ENCODE results near the gene ANKRD55. TPM values are rescaled to one million over a fixed set of nuclear protein-coding genes. Genes with fewer than 3 reads are reported as not detected.
"Not testable (repeated sequence)": the region's sequence is repeated elsewhere in the genome, so short reads cannot be mapped to it uniquely, and the experiment has no call there.

ANKRD55 gene
- total RNA-seq, 1 experiment from 2014 or later: not detected

DNA sequence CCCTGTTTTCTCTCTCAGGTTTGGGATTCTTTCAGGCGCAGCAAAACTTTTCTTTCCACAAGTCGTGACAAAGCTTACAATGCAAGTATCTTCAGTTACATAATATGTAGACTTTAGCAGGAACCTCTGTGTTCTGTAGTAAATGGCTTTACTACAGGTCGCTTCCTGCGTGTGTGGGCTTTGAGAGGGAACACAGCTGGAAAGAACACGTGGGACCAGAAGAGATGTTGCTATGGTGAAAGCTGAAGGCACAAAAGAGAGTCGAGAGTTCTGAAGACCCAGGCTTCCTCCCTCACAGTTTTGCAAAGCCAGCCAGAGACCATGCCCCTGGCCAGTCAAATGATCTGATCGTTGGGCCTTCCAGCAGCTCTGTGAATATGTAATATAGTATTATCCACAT, 4.0 kb downstream of the ANKRD55 start:
- Histone ChIP-seq H3K27me3 (ENCODE audit: low read length) (no peaks in the 10 kb centered on the region), H3K9me2 (replicated peaks; ENCODE audit: insufficient read depth, low read length) (no peaks in the 10 kb centered on the region), H3K9me3 (ENCODE audit: low read length) (no peaks in the 10 kb centered on the region), H3K36me3 (ENCODE audit: insufficient read depth, low read length) (no peaks in the 10 kb centered on the region), H3K4me1 (ENCODE audit: low read length) (no peaks in the 10 kb centered on the region), H3K4me3 (ENCODE audit: low read length) (no peak overlapping the region), H2AFZ (ENCODE audit: low read length) (no peak overlapping the region), H3K4me2 (ENCODE audit: low read depth, low read length, poor library complexity, severe bottlenecking) (no peak overlapping the region), H3K27ac (ENCODE audit: low read length) (no peak overlapping the region), H3K79me2 (ENCODE audit: low read length) (no peaks in the 10 kb centered on the region), H3K9ac (ENCODE audit: low read length) (no peak overlapping the region), H4K20me1 (ENCODE audit: insufficient read depth, low read depth, low read length) (no peaks in the 10 kb centered on the region)
- no peak for DNase-seq

DNA sequence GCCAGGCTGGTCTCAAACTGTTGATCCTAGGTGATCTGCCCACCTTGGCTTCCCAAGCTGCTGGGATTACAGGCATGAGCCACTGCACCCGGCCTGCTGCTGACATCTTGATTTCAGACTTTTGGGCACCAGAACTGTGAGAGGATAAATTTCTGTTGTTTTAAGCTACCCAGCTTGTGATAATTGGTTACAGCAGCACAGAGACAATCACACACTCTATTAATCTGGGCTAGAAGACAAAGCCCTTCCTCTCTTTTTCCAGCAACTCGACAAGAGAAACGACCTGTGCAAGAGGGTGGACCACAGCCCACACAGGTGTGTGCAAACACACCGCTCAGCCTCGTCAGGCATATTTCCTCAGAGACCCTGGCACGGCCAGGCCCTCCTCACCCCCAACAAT, 4.5 kb downstream of the ANKRD55 start:
- Histone ChIP-seq H3K27ac (ENCODE audit: low read length) (no peak overlapping the region), H3K4me2 (ENCODE audit: low read depth, low read length, poor library complexity, severe bottlenecking) (no peak overlapping the region), H3K9me2 (replicated peaks; ENCODE audit: insufficient read depth, low read length) (no peaks in the 10 kb centered on the region), H3K36me3 (ENCODE audit: insufficient read depth, low read length) (no peaks in the 10 kb centered on the region), H3K4me1 (ENCODE audit: low read length) (no peaks in the 10 kb centered on the region), H3K79me2 (ENCODE audit: low read length) (no peaks in the 10 kb centered on the region), H3K27me3 (ENCODE audit: low read length) (no peaks in the 10 kb centered on the region), H3K9me3 (ENCODE audit: low read length) (no peaks in the 10 kb centered on the region), H2AFZ (ENCODE audit: low read length) (no peak overlapping the region), H3K9ac (ENCODE audit: low read length) (no peak overlapping the region), H4K20me1 (ENCODE audit: insufficient read depth, low read depth, low read length) (no peaks in the 10 kb centered on the region), H3K4me3 (ENCODE audit: low read length) (no peak overlapping the region)
- DNase-seq: no peak

DNA sequence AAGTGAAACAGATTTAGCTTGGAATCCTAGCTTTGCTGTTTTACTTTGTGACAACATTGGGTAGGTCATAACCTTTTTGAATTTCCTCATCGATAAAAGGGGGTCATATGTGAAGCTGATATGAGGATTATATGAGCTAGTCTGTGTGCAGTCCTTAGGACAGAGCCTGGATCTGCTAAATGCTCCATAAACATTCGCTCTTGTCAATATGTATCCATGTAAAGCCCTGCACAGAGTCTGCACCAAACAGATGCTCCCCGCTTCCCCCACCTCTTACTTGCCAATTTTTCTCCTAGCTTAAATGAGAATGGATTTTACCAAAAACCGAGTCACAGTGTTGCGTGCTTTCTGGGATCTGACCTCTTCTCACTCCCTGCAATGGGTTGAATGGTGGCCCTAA, 5.4 kb downstream of the ANKRD55 start:
- H4K20me1 ChIP-seq (ENCODE audit: insufficient read depth, low read depth, low read length): no peaks in the 10 kb centered on the region
- H3K36me3 ChIP-seq (ENCODE audit: insufficient read depth, low read length): no peaks in the 10 kb centered on the region
- no peaks in the 10 kb centered on the region for H3K79me2 ChIP-seq (ENCODE audit: low read length)
- no peaks in the 10 kb centered on the region for H3K27me3 ChIP-seq (ENCODE audit: low read length)
- no peak overlapping the region for H2AFZ ChIP-seq (ENCODE audit: low read length)
- no peak overlapping the region for H3K9ac ChIP-seq (ENCODE audit: low read length)
- H3K4me3 ChIP-seq (ENCODE audit: low read length): no peak overlapping the region
- no peak for DNase-seq
- H3K9me2 ChIP-seq (replicated peaks; ENCODE audit: insufficient read depth, low read length): no peaks in the 10 kb centered on the region
- H3K4me2 ChIP-seq (ENCODE audit: low read depth, low read length, poor library complexity, severe bottlenecking): no peak overlapping the region
- H3K4me1 ChIP-seq (ENCODE audit: low read length): no peaks in the 10 kb centered on the region
- H3K9me3 ChIP-seq (ENCODE audit: low read length): no peaks in the 10 kb centered on the region
- H3K27ac ChIP-seq (ENCODE audit: low read length): no peak overlapping the region

DNA sequence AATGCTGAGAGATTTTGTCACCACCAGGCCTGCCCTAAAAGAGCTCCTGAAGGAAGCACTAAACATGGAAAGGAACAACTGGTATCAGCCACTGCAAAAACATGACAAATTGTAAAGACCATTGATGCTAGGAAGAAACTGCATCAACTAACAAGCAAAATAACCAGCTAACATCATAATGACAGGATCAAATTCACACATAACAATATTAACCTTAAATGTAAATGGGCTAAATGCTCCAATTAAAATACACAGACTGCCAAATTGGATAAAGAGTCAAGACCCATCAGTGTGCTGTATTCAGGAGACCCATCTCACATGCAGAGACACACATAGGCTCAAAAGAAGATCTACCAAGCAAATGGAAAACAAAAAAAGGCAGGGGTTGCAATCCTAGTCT, 9.8 kb downstream of the ANKRD55 start:
- not testable (repeated sequence) for H3K36me3 ChIP-seq (ENCODE audit: insufficient read depth, low read length); H3K9me3 ChIP-seq (ENCODE audit: low read length); H3K4me1 ChIP-seq (ENCODE audit: low read length); DNase-seq; H2AFZ ChIP-seq (ENCODE audit: low read length); H3K9ac ChIP-seq (ENCODE audit: low read length); H4K20me1 ChIP-seq (ENCODE audit: insufficient read depth, low read depth, low read length); H3K79me2 ChIP-seq (ENCODE audit: low read length); H3K9me2 ChIP-seq (replicated peaks; ENCODE audit: insufficient read depth, low read length); H3K27ac ChIP-seq (ENCODE audit: low read length); H3K4me3 ChIP-seq (ENCODE audit: low read length); H3K27me3 ChIP-seq (ENCODE audit: low read length); H3K4me2 ChIP-seq (ENCODE audit: low read depth, low read length, poor library complexity, severe bottlenecking)

DNA sequence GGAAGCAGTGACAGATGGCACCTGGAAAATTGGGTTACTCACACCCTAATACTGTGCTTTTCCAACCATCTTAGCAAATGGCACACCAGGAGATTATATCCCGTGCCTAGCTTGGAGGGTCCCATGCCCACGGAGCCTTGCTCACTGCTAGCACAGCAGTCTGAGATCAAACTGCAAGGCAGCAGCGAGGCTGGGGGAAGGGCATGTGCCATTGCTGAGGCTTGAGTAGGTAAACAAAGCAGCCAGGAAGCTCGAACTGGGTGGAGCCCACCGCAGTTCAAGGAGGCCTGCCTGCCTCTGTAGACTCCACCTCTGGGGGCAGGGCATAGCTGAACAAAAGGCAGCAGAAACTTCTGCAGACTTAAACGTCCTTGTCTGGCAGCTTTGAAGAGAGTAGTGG, 11.5 kb downstream of the ANKRD55 start:
- not testable (repeated sequence) for H3K9ac ChIP-seq (ENCODE audit: low read length); H3K27ac ChIP-seq (ENCODE audit: low read length); H3K4me1 ChIP-seq (ENCODE audit: low read length); H3K4me3 ChIP-seq (ENCODE audit: low read length); H3K27me3 ChIP-seq (ENCODE audit: low read length); H3K4me2 ChIP-seq (ENCODE audit: low read depth, low read length, poor library complexity, severe bottlenecking); H3K36me3 ChIP-seq (ENCODE audit: insufficient read depth, low read length); H4K20me1 ChIP-seq (ENCODE audit: insufficient read depth, low read depth, low read length); H3K9me2 ChIP-seq (replicated peaks; ENCODE audit: insufficient read depth, low read length); DNase-seq; H3K79me2 ChIP-seq (ENCODE audit: low read length); H3K9me3 ChIP-seq (ENCODE audit: low read length); H2AFZ ChIP-seq (ENCODE audit: low read length)

DNA sequence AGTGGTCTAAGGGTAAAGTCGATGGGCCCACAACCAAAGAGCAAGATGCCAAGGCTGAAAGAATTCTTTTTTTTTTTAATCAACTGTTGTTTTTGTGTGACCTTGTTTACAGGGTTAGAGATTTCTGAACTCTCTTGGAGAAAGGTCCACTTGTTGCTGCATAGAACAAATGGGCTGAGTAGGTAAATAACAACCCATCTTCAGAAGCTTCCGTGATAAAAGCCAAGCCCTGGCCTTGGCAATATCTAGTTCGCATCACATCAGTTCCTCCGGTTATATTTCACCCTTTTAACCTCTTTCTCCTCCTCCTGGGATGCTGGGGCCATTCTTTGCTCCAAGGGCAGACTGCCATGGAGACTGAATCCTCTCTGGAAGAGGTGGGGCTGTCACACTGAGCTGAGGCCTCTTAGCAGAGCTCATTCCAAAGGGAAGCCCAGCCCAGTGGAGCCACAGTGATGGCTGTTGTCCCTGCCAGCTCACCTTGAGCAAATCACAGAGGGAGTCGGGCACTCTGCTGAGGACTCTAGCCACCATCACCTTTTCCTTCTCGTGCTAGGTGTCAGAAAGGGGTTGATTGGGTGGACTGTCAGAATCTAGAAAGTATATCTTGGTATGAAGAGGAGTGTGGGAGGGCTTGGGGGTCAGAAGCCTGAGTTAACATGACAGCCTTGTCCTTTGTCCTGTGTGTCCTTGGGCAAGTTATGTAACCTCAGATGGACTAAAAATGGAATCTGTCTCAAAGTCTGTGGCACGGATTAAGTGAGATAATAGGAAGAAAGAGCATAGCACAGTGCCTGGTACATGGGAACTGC, 17.9 kb downstream of the ANKRD55 start:
- no peak for DNase-seq
- Histone ChIP-seq H3K4me3 (ENCODE audit: low read length) (no peak overlapping the region), H3K27me3 (ENCODE audit: low read length) (peaks cover 5% of the 10 kb centered on the region; the same call in 1 of the 2 replicates), H3K79me2 (ENCODE audit: low read length) (no peaks in the 10 kb centered on the region), H2AFZ (ENCODE audit: low read length) (no peak overlapping the region), H3K36me3 (ENCODE audit: insufficient read depth, low read length) (no peaks in the 10 kb centered on the region), H3K9ac (ENCODE audit: low read length) (no peak overlapping the region), H3K9me3 (ENCODE audit: low read length) (no peaks in the 10 kb centered on the region), H3K9me2 (replicated peaks; ENCODE audit: insufficient read depth, low read length) (no peaks in the 10 kb centered on the region), H3K4me1 (ENCODE audit: low read length) (no peaks in the 10 kb centered on the region), H3K27ac (ENCODE audit: low read length) (no peak overlapping the region), H3K4me2 (ENCODE audit: low read depth, low read length, poor library complexity, severe bottlenecking) (no peak overlapping the region), H4K20me1 (ENCODE audit: insufficient read depth, low read depth, low read length) (no peaks in the 10 kb centered on the region)

DNA sequence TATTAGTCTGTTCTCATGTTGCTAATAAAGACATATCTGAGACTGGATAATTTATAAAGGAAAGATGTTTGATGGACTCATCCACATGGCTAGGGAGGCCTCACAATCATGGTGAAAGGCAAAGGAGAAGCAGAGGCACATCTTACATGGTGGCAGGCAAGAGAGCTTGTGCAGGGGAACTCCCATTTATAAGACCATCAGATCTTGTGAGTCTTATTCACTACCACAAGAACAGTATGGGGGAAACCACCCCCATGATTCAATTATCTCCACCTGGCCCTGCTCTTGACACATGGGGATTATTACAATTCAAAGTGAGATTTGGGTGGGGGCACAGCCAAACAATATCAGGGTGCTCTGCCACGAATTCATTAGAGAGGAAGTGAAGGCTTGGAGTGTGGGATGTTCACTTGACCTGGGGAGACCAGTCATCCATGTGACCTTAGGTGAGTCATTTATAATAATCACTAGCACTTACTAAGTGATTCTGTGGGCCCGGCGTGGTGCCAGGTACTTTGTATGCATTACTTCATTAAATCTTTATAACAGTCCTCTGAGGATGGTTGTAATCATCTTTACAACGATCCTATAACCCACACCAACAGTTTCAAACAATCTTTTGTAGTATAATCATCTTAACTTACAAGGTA, 19.1 kb downstream of the ANKRD55 start:
- DNase-seq; H3K9me3 ChIP-seq (ENCODE audit: low read length); H2AFZ ChIP-seq (ENCODE audit: low read length): not testable (repeated sequence)

DNA sequence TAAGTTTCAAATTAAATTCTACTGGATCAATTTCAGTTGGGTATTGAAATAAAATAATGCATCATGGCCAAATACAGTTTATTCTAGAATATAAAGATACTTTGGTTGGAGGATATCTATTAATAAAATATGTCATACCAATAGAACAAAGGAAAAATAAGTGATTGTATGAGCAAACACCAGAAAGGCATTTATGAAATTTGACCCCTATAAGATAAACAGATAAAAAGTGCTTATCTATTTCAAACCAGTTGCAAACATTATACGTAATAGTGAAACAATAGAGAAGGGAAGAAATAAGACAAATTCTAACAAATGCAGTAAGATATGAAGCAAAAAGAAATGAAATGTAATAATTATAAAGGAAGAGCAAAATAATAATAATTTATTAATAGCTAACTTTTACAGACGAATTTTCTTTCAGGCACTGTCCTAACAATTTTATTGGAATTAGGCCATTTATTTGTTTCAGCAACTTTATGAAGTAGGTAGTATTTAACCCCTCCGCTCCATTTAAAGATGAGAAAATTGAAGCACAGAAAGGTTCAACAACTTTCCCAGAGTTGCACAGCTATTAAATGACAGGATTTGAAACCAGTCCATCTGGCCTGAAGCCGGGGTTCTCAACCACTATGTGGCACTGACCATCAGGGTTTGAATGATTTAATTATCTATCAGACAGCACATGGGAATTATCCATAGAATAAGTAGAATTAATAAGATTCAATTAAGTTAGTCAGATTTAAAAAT, 20.8 kb downstream of the ANKRD55 start:
- no peak overlapping the region for H3K27ac ChIP-seq (ENCODE audit: low read length)
- no peaks in the 10 kb centered on the region for H3K79me2 ChIP-seq (ENCODE audit: low read length)
- H3K4me1 ChIP-seq (ENCODE audit: low read length): no peaks in the 10 kb centered on the region
- no peak for DNase-seq
- no peak overlapping the region for H2AFZ ChIP-seq (ENCODE audit: low read length)
- peaks cover 5% of the 10 kb centered on the region; the same call in 1 of the 2 replicates for H3K27me3 ChIP-seq (ENCODE audit: low read length)
- no peaks in the 10 kb centered on the region for H4K20me1 ChIP-seq (ENCODE audit: insufficient read depth, low read depth, low read length)
- H3K9me2 ChIP-seq (replicated peaks; ENCODE audit: insufficient read depth, low read length): no peaks in the 10 kb centered on the region
- H3K4me2 ChIP-seq (ENCODE audit: low read depth, low read length, poor library complexity, severe bottlenecking): no peak overlapping the region
- no peaks in the 10 kb centered on the region for H3K9me3 ChIP-seq (ENCODE audit: low read length)
- no peak overlapping the region for H3K9ac ChIP-seq (ENCODE audit: low read length)
- H3K4me3 ChIP-seq (ENCODE audit: low read length): no peak overlapping the region
- no peaks in the 10 kb centered on the region for H3K36me3 ChIP-seq (ENCODE audit: insufficient read depth, low read length)

More for the DNA sequence above, 19.1 kb downstream of the ANKRD55 start:
- not testable (repeated sequence) for H3K27ac ChIP-seq (ENCODE audit: low read length); H3K79me2 ChIP-seq (ENCODE audit: low read length); H3K4me3 ChIP-seq (ENCODE audit: low read length); H3K27me3 ChIP-seq (ENCODE audit: low read length); H3K4me1 ChIP-seq (ENCODE audit: low read length); H4K20me1 ChIP-seq (ENCODE audit: insufficient read depth, low read depth, low read length); H3K36me3 ChIP-seq (ENCODE audit: insufficient read depth, low read length); H3K9me2 ChIP-seq (replicated peaks; ENCODE audit: insufficient read depth, low read length); H3K9ac ChIP-seq (ENCODE audit: low read length); H3K4me2 ChIP-seq (ENCODE audit: low read depth, low read length, poor library complexity, severe bottlenecking)

Measured in Karpas-422 (cell line).